ENCODE data around the gene USP6NL.

Gene USP6NL

DNA sequence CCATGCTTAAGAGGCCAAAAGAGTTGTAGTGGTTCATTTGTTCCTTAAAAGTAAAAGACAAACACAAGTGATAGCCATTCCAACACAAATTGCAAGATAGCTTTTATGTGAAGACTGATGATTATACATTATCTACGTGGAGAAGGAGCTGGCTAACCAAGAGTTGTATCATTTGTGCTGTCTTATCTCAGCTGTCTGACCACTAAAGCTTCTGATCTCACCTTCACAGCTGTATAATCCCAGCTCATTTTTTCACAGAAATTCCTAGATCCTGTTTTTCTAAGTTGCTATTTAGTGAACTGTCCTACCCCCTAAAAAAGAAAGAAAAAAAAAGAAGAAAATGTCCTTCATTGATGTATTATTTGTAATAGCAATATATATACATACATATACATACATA is 9.8 kb downstream of the USP6NL start:
- TF ChIP-seq SUZ12 (IDR thresholded peaks at IDR 0.05) (no peak), BHLHE40 (IDR thresholded peaks at IDR 0.05; ENCODE audit: borderline replicate concordance) (no peak), HDGF (IDR thresholded peaks at IDR 0.05; ENCODE audit: borderline replicate concordance) (no peak), ARNT (IDR thresholded peaks at IDR 0.05) (no peak), FOXM1 (IDR thresholded peaks at IDR 0.05; ENCODE audit: borderline replicate concordance) (no peak), NFRKB (IDR thresholded peaks at IDR 0.05) (no peak), ELF4 (IDR thresholded peaks at IDR 0.05) (no peak), SP1 (IDR thresholded peaks at IDR 0.05) (no peak), ZNF384 (IDR thresholded peaks at IDR 0.05) (no peak), FOXK2 (IDR thresholded peaks at IDR 0.05) (no peak), L3MBTL2 (conservative IDR thresholded peaks at IDR 0.05) (no peak), LEF1 (IDR thresholded peaks at IDR 0.05; ENCODE audit: borderline replicate concordance) (no peak), TARDBP (IDR thresholded peaks at IDR 0.05) (no peak), CTBP1 (IDR thresholded peaks at IDR 0.05; ENCODE audit: borderline replicate concordance) (no peak), FOXA1 (IDR thresholded peaks at IDR 0.05) (no peak)
- TF ChIP-seq, protein P1, sequence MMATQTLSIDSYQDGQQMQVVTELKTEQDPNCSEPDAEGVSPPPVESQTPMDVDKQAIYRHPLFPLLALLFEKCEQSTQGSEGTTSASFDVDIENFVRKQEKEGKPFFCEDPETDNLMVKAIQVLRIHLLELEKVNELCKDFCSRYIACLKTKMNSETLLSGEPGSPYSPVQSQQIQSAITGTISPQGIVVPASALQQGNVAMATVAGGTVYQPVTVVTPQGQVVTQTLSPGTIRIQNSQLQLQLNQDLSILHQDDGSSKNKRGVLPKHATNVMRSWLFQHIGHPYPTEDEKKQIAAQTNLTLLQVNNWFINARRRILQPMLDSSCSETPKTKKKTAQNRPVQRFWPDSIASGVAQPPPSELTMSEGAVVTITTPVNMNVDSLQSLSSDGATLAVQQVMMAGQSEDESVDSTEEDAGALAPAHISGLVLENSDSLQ (IDR thresholded peaks at IDR 0.05), result no peak
- POLR2A ChIA-PET, result no interaction called here
- no peak for DNase-seq (ENCODE audit: extremely low spot score)
- CTCF ChIA-PET, result no interaction called here

DNA sequence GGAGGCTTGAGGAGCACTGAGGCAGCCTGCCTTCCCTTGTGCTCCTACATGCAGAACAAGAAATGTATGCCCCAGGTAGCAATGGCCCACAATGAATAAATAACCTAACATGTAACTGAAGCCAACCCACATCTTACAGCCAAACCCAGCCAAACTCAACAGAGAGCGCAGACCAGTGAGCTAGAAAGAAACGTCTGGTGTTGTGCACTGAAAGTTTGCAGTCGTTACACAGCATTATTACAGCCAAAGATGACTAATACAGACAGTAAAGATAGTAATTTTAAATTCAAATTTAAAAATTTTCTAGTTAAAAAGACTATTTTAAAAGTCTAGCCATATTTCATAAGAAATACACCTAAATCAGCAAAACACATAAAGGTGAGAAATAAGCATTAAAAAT is 11.2 kb downstream of the USP6NL start:
- POLR2A ChIA-PET, result no interaction called here
- no peak for TF ChIP-seq LEF1 (IDR thresholded peaks at IDR 0.05; ENCODE audit: borderline replicate concordance)
- no peak for TF ChIP-seq FOXM1 (IDR thresholded peaks at IDR 0.05; ENCODE audit: borderline replicate concordance)
- no peak for TF ChIP-seq CTBP1 (IDR thresholded peaks at IDR 0.05; ENCODE audit: borderline replicate concordance)
- TF ChIP-seq, protein P1 (IDR thresholded peaks at IDR 0.05), result no peak
- TF ChIP-seq SP1 (IDR thresholded peaks at IDR 0.05), result no peak
- TF ChIP-seq TARDBP (IDR thresholded peaks at IDR 0.05), result no peak
- no peak for TF ChIP-seq FOXK2 (IDR thresholded peaks at IDR 0.05)
- TF ChIP-seq HDGF (IDR thresholded peaks at IDR 0.05; ENCODE audit: borderline replicate concordance), result no peak
- TF ChIP-seq SUZ12 (IDR thresholded peaks at IDR 0.05), result no peak
- TF ChIP-seq BHLHE40 (IDR thresholded peaks at IDR 0.05; ENCODE audit: borderline replicate concordance), result no peak
- TF ChIP-seq L3MBTL2 (conservative IDR thresholded peaks at IDR 0.05), result no peak
- no peak for TF ChIP-seq ELF4 (IDR thresholded peaks at IDR 0.05)
- TF ChIP-seq FOXA1 (IDR thresholded peaks at IDR 0.05), result no peak
- TF ChIP-seq NFRKB (IDR thresholded peaks at IDR 0.05), result no peak
- no peak for TF ChIP-seq ZNF384 (IDR thresholded peaks at IDR 0.05)
- no peak for TF ChIP-seq ARNT (IDR thresholded peaks at IDR 0.05)
- no peak for DNase-seq (ENCODE audit: extremely low spot score)
- CTCF ChIA-PET, result interaction anchor here (0.6 kb wide), 1 partner anchor 25 kb away, joined by 3 read pairs; no protein-coding TSS in a partner anchor

DNA sequence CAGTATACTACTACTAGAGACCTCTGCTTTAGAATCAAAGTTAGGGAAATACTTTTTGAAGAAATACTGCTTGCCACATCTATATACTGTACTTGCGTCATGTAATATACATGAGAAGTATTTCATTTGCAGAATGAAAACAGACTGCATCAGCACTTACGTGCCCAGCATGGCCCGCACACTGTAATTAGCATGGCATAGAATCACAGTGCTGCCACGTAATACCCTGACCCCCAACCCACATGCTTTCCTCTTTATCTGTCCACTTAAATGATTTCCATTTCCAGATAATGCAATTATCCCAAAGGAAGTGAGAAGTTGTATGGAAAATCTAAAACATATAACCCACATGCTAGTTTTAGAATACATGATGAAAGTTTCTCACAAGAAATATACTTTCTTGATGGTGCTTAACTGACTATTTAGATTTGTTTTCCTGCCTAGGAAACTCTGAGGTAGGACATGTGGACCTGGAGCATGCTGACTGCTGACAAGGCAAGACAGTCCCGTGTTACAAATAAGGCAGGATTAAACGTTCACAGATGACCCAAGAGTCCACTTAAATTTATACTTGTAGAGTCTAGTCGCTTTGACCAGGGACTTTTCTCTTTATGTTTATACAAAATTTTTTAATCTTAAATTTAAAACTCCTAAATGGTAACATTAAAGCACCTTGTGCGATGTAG is 12.6 kb downstream of the USP6NL start:
- ChIA-PET POLR2A (no interaction called here), CTCF (no interaction called here)
- no peak for DNase-seq (ENCODE audit: extremely low spot score)
- TF ChIP-seq L3MBTL2 (conservative IDR thresholded peaks at IDR 0.05), result no peak
- TF ChIP-seq FOXK2 (IDR thresholded peaks at IDR 0.05), result no peak
- TF ChIP-seq CTBP1 (IDR thresholded peaks at IDR 0.05; ENCODE audit: borderline replicate concordance), result no peak
- TF ChIP-seq ELF4 (IDR thresholded peaks at IDR 0.05), result no peak
- no peak for TF ChIP-seq SUZ12 (IDR thresholded peaks at IDR 0.05)
- no peak for TF ChIP-seq TARDBP (IDR thresholded peaks at IDR 0.05)
- no peak for TF ChIP-seq ZNF384 (IDR thresholded peaks at IDR 0.05)
- no peak for TF ChIP-seq BHLHE40 (IDR thresholded peaks at IDR 0.05; ENCODE audit: borderline replicate concordance)
- TF ChIP-seq FOXA1 (IDR thresholded peaks at IDR 0.05), result no peak
- TF ChIP-seq FOXM1 (IDR thresholded peaks at IDR 0.05; ENCODE audit: borderline replicate concordance), result no peak
- TF ChIP-seq ARNT (IDR thresholded peaks at IDR 0.05), result no peak

DNA sequence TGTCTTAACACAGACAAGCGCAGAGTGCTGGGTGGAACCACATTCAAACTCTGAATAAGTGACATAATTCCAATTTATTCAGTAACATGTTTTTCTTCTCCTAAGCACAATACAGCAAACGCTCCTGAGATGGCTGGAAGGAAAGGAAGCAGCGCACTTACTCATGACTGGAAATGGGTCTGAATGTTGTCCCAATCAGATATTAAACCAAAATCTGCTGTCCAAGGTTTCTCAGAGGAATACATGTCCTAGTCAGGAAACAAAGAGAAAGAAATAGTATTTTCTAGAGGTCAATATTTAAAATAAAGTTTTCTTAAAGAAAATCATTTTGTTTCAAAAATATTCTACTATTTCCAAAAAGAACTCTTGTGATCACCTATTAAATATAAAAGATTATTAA is 14.0 kb downstream of the USP6NL start:
- DNase-seq (ENCODE audit: extremely low spot score), result no peak
- no peak for TF ChIP-seq FOXA1 (IDR thresholded peaks at IDR 0.05)
- TF ChIP-seq ZNF384 (IDR thresholded peaks at IDR 0.05), result no peak
- TF ChIP-seq CTBP1 (IDR thresholded peaks at IDR 0.05; ENCODE audit: borderline replicate concordance), result no peak
- TF ChIP-seq BHLHE40 (IDR thresholded peaks at IDR 0.05; ENCODE audit: borderline replicate concordance), result no peak
- TF ChIP-seq, protein P1 (IDR thresholded peaks at IDR 0.05), result no peak
- ChIA-PET CTCF (no interaction called here), POLR2A (no interaction called here)

DNA sequence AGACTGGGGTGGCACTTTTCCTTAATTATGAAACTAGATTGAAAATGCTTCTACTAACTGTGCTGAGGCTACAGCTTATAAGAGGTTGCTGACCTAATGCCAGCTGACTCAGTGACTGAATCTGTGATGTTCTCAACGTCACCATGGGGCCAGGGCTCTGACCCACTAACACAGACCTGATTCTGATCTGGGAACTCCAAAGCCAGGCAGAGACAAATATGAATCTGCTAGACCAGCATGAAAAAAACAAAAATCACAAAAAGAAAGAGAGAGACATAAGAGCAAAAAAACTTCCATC is 16.1 kb downstream of the USP6NL start:
- POLR2A ChIA-PET, result no interaction called here
- DNase-seq (ENCODE audit: extremely low spot score), result no peak
- TF ChIP-seq HDGF (IDR thresholded peaks at IDR 0.05; ENCODE audit: borderline replicate concordance), result no peak
- TF ChIP-seq FOXK2 (IDR thresholded peaks at IDR 0.05), result no peak
- TF ChIP-seq ZNF384 (IDR thresholded peaks at IDR 0.05), result no peak
- no peak for TF ChIP-seq LEF1 (IDR thresholded peaks at IDR 0.05; ENCODE audit: borderline replicate concordance)
- CTCF ChIA-PET, result no interaction called here

DNA sequence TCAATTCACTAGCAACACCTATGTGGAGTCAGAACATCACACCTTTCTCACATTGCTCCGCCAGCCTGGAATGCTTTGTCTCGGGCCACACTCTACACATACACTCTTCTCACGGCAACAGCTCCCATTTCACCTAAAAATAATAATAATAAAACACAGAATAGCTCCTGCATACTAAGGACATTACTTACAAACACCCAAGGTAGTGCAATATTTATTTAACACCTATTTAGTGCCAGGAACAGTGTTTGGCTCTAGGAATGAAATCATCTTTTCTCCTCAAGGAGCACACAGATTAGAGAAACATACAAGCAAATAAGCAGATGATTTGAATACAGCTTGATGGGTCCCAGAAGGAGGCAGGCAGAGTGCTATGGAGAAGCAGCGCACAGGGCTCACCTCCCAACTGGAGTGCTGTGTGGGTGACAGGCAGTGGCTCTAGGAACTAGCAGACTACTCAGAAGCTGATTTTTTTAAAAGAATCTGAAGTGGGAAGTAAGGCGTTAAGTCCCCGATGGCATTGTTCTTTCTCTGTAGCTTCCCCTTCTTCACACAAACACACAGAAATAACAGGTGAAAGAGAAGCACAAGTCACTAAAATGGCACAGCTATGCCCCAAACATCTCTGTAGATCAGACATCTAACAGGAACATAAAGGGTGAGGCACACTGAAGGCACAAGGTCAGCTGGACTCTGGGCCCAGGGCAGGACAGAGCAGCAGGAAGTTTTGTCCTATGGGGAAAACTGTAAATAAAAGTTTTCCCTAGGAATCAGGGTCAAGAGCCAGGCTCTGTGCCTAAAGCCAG is 16.7 kb downstream of the USP6NL start:
- CTCF ChIA-PET, result no interaction called here
- TF ChIP-seq TARDBP (IDR thresholded peaks at IDR 0.05) (no peak), FOXM1 (IDR thresholded peaks at IDR 0.05; ENCODE audit: borderline replicate concordance) (no peak), CTBP1 (IDR thresholded peaks at IDR 0.05; ENCODE audit: borderline replicate concordance) (no peak), ZNF384 (IDR thresholded peaks at IDR 0.05) (no peak), HDGF (IDR thresholded peaks at IDR 0.05; ENCODE audit: borderline replicate concordance) (no peak), ARNT (IDR thresholded peaks at IDR 0.05) (no peak), ELF4 (IDR thresholded peaks at IDR 0.05) (no peak)
- TF ChIP-seq, protein P1 (IDR thresholded peaks at IDR 0.05), result no peak
- POLR2A ChIA-PET, result no interaction called here
- no peak for DNase-seq (ENCODE audit: extremely low spot score)
